ENCODE measurements around the gene EFHC1. TPM values are rescaled to one million over a fixed set of nuclear protein-coding genes. Genes with fewer than 3 reads are reported as not detected.
A peak's percentile ranks its signal among the peaks of the same experiment; 100 is the strongest.

Gene EFHC1
- total and polyA plus RNA-seq, 8 donors = 7.2 to 54.3 (median 35.5) TPM

- Histone ChIP-seq H3K27me3 (no peaks in the 10 kb centered on the region), H3K36me3 (peaks cover 0 to 2% (median 0%) of the 10 kb centered on the region in 4 donors), H3K9me3 (no peaks in the 10 kb centered on the region), H3K4me3 (no peak overlapping the region), H3K27ac (no peak overlapping the region), H3K4me1 (peaks cover 12 to 78% (median 49%) of the 10 kb centered on the region in 4 donors)
- TF ChIP-seq POLR2A (IDR thresholded peaks at IDR 0.05) (no peak), POLR2AphosphoS5 (IDR thresholded peaks at IDR 0.05) (no peak), EP300 (IDR thresholded peaks at IDR 0.05) (no peak)
- intact Hi-C loops (cut with DNase I; ENCODE audit: low total_unique reads) = no loop called here
- 13 to 29% (median 26%) methylated on average over 3 of the region's 3 CpGs for WGBS, 5 donors
- no peak for DNase-seq
Observed at GRCh38 chr6:52562911-52563310, 142.8 kb downstream of the EFHC1 start.

- peaks cover 0 to 4% (median 0%) of the 10 kb centered on the region in 4 donors for H3K36me3 ChIP-seq
- H3K4me3 ChIP-seq = no peak overlapping the region
- WGBS, 5 donors = 64 to 87% (median 76%) methylated on average over 3 of the region's 3 CpGs
- H3K4me1 ChIP-seq = peaks cover 22 to 85% (median 54%) of the 10 kb centered on the region in 4 donors
- no peaks in the 10 kb centered on the region for H3K27me3 ChIP-seq
- TF ChIP-seq POLR2A (IDR thresholded peaks at IDR 0.05) = no peak
- no peak for TF ChIP-seq POLR2AphosphoS5 (IDR thresholded peaks at IDR 0.05)
- TF ChIP-seq EP300 (IDR thresholded peaks at IDR 0.05) = no peak
- no peak for TF ChIP-seq CTCF (IDR thresholded peaks at IDR 0.05)
- intact Hi-C loops (cut with DNase I; ENCODE audit: low total_unique reads) = no loop called here
- H3K9me3 ChIP-seq = no peaks in the 10 kb centered on the region
- no peak overlapping the region for H3K27ac ChIP-seq
- DNase-seq = no peak
Observed at GRCh38 chr6:52564856-52565255, 144.7 kb downstream of the EFHC1 start.

- peaks cover 21 to 86% (median 60%) of the 10 kb centered on the region in 4 donors for H3K4me1 ChIP-seq
- TF ChIP-seq POLR2A (IDR thresholded peaks at IDR 0.05) (no peak), CTCF (IDR thresholded peaks at IDR 0.05) (no peak), EP300 (IDR thresholded peaks at IDR 0.05) (no peak), POLR2AphosphoS5 (IDR thresholded peaks at IDR 0.05) (no peak)
- H3K27ac ChIP-seq = peak overlapping the region in 4 of 5 donors; percentile 22 to 30 (median 26)
- no peaks in the 10 kb centered on the region for H3K9me3 ChIP-seq
- peaks cover 0 to 4% (median 0%) of the 10 kb centered on the region in 4 donors for H3K36me3 ChIP-seq
- intact Hi-C loops (cut with DNase I; ENCODE audit: low total_unique reads) = no loop called here
- DNase-seq = no peak
- H3K4me3 ChIP-seq = no peak overlapping the region
- H3K27me3 ChIP-seq = no peaks in the 10 kb centered on the region
- 81 to 89% (median 88%) methylated on average over 2 of the region's 2 CpGs for WGBS, 5 donors
Observed at GRCh38 chr6:52566201-52566600, 146.1 kb downstream of the EFHC1 start.

- Histone ChIP-seq H3K27ac (peak overlapping the region in 4 of 5 donors; percentile 22 to 30 (median 26)), H3K4me3 (no peak overlapping the region), H3K27me3 (no peaks in the 10 kb centered on the region), H3K9me3 (no peaks in the 10 kb centered on the region), H3K36me3 (peaks cover 0 to 4% (median 0%) of the 10 kb centered on the region in 4 donors), H3K4me1 (peaks cover 22 to 88% (median 63%) of the 10 kb centered on the region in 4 donors)
- DNase-seq = no peak
- 47 to 74% (median 69%) methylated on average over 3 of the region's 3 CpGs for WGBS, 5 donors
- TF ChIP-seq CTCF (IDR thresholded peaks at IDR 0.05) = no peak
- TF ChIP-seq POLR2A (IDR thresholded peaks at IDR 0.05) = no peak
- TF ChIP-seq POLR2AphosphoS5 (IDR thresholded peaks at IDR 0.05) = peak in 1 of 3 donors; percentile 55
- intact Hi-C loops (cut with DNase I; ENCODE audit: low total_unique reads) = no loop called here
Observed at GRCh38 chr6:52566853-52567279, 146.7 kb downstream of the EFHC1 start.

GRCh38 chr6:52568320-52568719, 148.2 kb downstream of the EFHC1 start:
- H3K4me1 ChIP-seq = peaks cover 25 to 90% (median 66%) of the 10 kb centered on the region in 4 donors
- intact Hi-C loops (cut with DNase I; ENCODE audit: low total_unique reads) = no loop called here
- no peak overlapping the region for H3K4me3 ChIP-seq
- no peaks in the 10 kb centered on the region for H3K9me3 ChIP-seq
- peaks cover 0 to 4% (median 0%) of the 10 kb centered on the region in 4 donors for H3K36me3 ChIP-seq
- H3K27me3 ChIP-seq = no peaks in the 10 kb centered on the region
- peak overlapping the region in 3 of 5 donors; percentile 27 to 34 (median 29) for H3K27ac ChIP-seq
- no peak for DNase-seq
- WGBS, 5 donors = 79 to 92% (median 80%) methylated on average over 4 of the region's 4 CpGs
- TF ChIP-seq POLR2AphosphoS5 (IDR thresholded peaks at IDR 0.05) (no peak), POLR2A (IDR thresholded peaks at IDR 0.05) (no peak), CTCF (IDR thresholded peaks at IDR 0.05) (no peak), EP300 (IDR thresholded peaks at IDR 0.05) (no peak)
